Adipose tissue (tissue), 3 donors: ENCODE measurements around the gene DPM2. TPM values are rescaled to one million over a fixed set of nuclear protein-coding genes. Genes with fewer than 3 reads are reported as not detected.

Experiments used
- H3K27ac ChIP-seq: one replicate; pipeline ENCODE4 v1.5.1; 2013; ENCODE audit warnings: low read depth, low read length
- WGBS, 3 donors: extraction: QIAGEN DNeasy Blood & Tissue Kit; methylation state at CpG; one replicate each; pipeline ENCODE4 v1.1.7; 2013; 5-methylcytosine and 5-hydroxymethylcytosine counted together
- polyA plus RNA-seq, 3 donors: library from polyadenylated mRNA; stranded (reverse); fragments of 200-250 nt; gene quantifications; one replicate each; pipeline ENCODE4 v1.2.3, GENCODE V29; 2013
- donor health status: healthy with polysubstance abuse.
- donor health status: Bipolar disorder and iron deficiency.
- donor health status: healthy.

DPM2 gene
- polyA plus RNA-seq, 3 donors = 26.9 to 40.5 (median 30.2) TPM

GRCh38 chr9:127943011-127943662 is 5.5 kb upstream of the DPM2 start:
- 69 to 85% (median 72%) methylated on average over 14 of the region's 14 CpGs for WGBS, 3 donors
- H3K27ac ChIP-seq = no peak overlapping the region

GRCh38 chr9:127942216-127943010 is 4.8 kb upstream of the DPM2 start:
- WGBS, 3 donors = 55 to 66% (median 64%) methylated on average over 18 of the region's 18 CpGs
- H3K27ac ChIP-seq = no peak overlapping the region

- no peak overlapping the region for H3K27ac ChIP-seq
- 66 to 73% (median 71%) methylated on average over 3 of the region's 3 CpGs for WGBS, 3 donors
Observed at GRCh38 chr9:127941961-127942215, 4.2 kb upstream of the DPM2 start.

- 73 to 80% (median 74%) methylated on average over 18 of the region's 18 CpGs for WGBS, 3 donors
- H3K27ac ChIP-seq = no peak overlapping the region
Observed at GRCh38 chr9:127941062-127941960, 3.7 kb upstream of the DPM2 start.

- H3K27ac ChIP-seq = no peak overlapping the region
- WGBS, 3 donors = 87 to 91% (median 89%) methylated on average over 4 of the region's 4 CpGs
Observed at GRCh38 chr9:127940593-127940992, 2.9 kb upstream of the DPM2 start.

- WGBS, 3 donors = 41 to 49% (median 48%) methylated on average over 25 of the region's 25 CpGs
- H3K27ac ChIP-seq = no peak overlapping the region
Observed at GRCh38 chr9:127938298-127938690, 640 bp upstream of the DPM2 start.

- WGBS, 3 donors = 4 to 14% (median 8%) methylated on average over 7 of the region's 7 CpGs
Observed at GRCh38 chr9:127937056-127937387, 632 bp downstream of the DPM2 start.

GRCh38 chr9:127936347-127936852 is 1.3 kb downstream of the DPM2 start:
- 73 to 76% (median 73%) methylated on average over 14 of the region's 14 CpGs for WGBS, 3 donors
- no peak overlapping the region for H3K27ac ChIP-seq

More at GRCh38 chr9:127937056-127937387, 632 bp downstream of the DPM2 start:
- H3K27ac ChIP-seq = no peak overlapping the region

GRCh38 chr9:127935765-127936221 is 1.9 kb downstream of the DPM2 start:
- H3K27ac ChIP-seq = no peak overlapping the region
- 79 to 85% (median 81%) methylated on average over 4 of the region's 4 CpGs for WGBS, 3 donors

- WGBS, 3 donors = 70 to 82% (median 72%) methylated on average over 11 of the region's 11 CpGs
Observed at GRCh38 chr9:127934986-127935385, 2.7 kb downstream of the DPM2 start.

GRCh38 chr9:127934248-127934647 is 3.4 kb downstream of the DPM2 start:
- 92 to 95% (median 93%) methylated on average over 4 of the region's 4 CpGs for whole genome bisulfite sequencing, 3 donors
- no peak overlapping the region for H3K27ac ChIP-seq

More at GRCh38 chr9:127934986-127935385, 2.7 kb downstream of the DPM2 start:
- no peak overlapping the region for H3K27ac ChIP-seq

GRCh38 chr9:127931092-127931881 is 6.4 kb downstream of the DPM2 start:
- no peak overlapping the region for H3K27ac ChIP-seq
- 22 to 31% (median 22%) methylated on average over 18 of the region's 18 CpGs for WGBS, 3 donors

- H3K27ac ChIP-seq = no peak within 1 kb of the TSS
- WGBS, 3 donors = 2 to 4% (median 2%) methylated on average over 58 to 70 of the region's 70 CpGs
Observed at GRCh38 chr9:127930231-127931091, 7.2 kb downstream of the DPM2 start, which contains the start of gene PIP5KL1. PIP5KL1 (minus strand) TSS chr9:127930777; CDS start chr9:127930752, 25 bp downstream.

GRCh38 chr9:127929625-127929979 is 8.1 kb downstream of the DPM2 start:
- H3K27ac ChIP-seq = no peak overlapping the region
- 72 to 80% (median 78%) methylated on average over 10 of the region's 10 CpGs for WGBS, 3 donors

- no peak overlapping the region for H3K27ac ChIP-seq
- WGBS, 3 donors = 76 to 77% (median 76%) methylated on average over 11 of the region's 11 CpGs
Observed at GRCh38 chr9:127928676-127929624, 8.7 kb downstream of the DPM2 start.

- no peak overlapping the region for H3K27ac ChIP-seq
- 18 to 29% (median 20%) methylated on average over 22 to 24 of the region's 24 CpGs for WGBS, 3 donors
Observed at GRCh38 chr9:127927988-127928675, 9.5 kb downstream of the DPM2 start.
